Left ventricle myocardium inferior (tissue), 1 donor: ENCODE measurements around the gene JPT2. TPM values are rescaled to one million over a fixed set of nuclear protein-coding genes. Genes with fewer than 3 reads are reported as not detected.

ENCODE experiments used
- DNase-seq: peaks from one replicate; pipeline ENCODE4 v3.0.0-alpha.2; 2020
- H3K27ac ChIP-seq: fragments of 200-600 bp; replicated peaks from 2 replicates; pipeline ENCODE4 v1.8.0; 2021
- H3K27me3 ChIP-seq: fragments of 200-600 bp; 2 replicates; pipeline ENCODE4 v1.8.0; 2021; ENCODE audit warnings: low read depth
- H3K36me3 ChIP-seq: fragments of 200-600 bp; 2 replicates; pipeline ENCODE4 v1.8.0; 2021
- H3K4me1 ChIP-seq: fragments of 200-600 bp; 2 replicates; pipeline ENCODE4 v1.8.0; 2021
- H3K4me3 ChIP-seq: fragments of 200-600 bp; 2 replicates; pipeline ENCODE4 v1.8.0; 2021; ENCODE audit warnings: mild to moderate bottlenecking, moderate library complexity
- H3K9me3 ChIP-seq: fragments of 200-600 bp; replicated peaks from 2 replicates; pipeline ENCODE4 v1.8.0; 2021
- intact Hi-C: fragments of 100-400 bp; cut with micrococcal nuclease; formaldehyde crosslinking; loops from one replicate; pipeline ENCODE4 v1.11.0; 2022
- total RNA-seq: library from RNA; stranded (reverse); fragmentation: NEBNext Ultra II Directional; extraction: Animal tissue kit (Norgen Biotek cat#: 25700); gene quantifications from one replicate; pipeline ENCODE4 v1.2.1, GENCODE V29; 2021
- TF ChIP-seq, protein P1 (sequence below): fragments of 200-600 bp; IDR thresholded peaks from 2 replicates; pipeline ENCODE4 v1.8.0; 2021; ENCODE audit warnings: antibody characterized with exemption, mild to moderate bottlenecking, borderline replicate concordance
- donor health status: DM: no; HTN: yes; CAD: no; lungs with severe emphysema.

Gene JPT2
- total RNA-seq, 1 donor from 2014 or later, result 30.6 TPM

DNA sequence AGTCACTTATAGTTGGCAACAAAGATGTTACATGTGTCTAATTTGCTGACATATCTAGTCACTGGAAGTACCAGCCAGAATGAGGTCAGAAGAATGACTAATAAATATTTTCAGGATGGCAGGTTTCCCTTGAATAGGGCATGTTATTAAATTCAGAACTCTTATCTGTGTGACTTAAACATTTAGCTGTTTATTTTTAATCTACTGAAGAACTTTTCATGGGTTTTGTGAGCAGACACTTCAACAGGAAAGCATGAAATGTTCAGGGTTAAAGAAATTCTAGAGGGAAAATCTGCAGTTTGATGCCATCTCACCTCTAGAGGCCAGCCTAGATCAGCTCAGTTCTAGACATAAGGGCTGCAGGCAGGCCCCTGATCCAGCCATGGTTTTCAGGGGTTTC, 13.2 kb downstream of the JPT2 start:
- no peak for DNase-seq
- H3K4me3 ChIP-seq, result no peak overlapping the region
- TF ChIP-seq, protein P1, sequence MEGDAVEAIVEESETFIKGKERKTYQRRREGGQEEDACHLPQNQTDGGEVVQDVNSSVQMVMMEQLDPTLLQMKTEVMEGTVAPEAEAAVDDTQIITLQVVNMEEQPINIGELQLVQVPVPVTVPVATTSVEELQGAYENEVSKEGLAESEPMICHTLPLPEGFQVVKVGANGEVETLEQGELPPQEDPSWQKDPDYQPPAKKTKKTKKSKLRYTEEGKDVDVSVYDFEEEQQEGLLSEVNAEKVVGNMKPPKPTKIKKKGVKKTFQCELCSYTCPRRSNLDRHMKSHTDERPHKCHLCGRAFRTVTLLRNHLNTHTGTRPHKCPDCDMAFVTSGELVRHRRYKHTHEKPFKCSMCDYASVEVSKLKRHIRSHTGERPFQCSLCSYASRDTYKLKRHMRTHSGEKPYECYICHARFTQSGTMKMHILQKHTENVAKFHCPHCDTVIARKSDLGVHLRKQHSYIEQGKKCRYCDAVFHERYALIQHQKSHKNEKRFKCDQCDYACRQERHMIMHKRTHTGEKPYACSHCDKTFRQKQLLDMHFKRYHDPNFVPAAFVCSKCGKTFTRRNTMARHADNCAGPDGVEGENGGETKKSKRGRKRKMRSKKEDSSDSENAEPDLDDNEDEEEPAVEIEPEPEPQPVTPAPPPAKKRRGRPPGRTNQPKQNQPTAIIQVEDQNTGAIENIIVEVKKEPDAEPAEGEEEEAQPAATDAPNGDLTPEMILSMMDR, result peak; percentile 18
- H3K9me3 ChIP-seq, result no peaks in the 10 kb centered on the region
- peaks cover 82% of the 10 kb centered on the region for H3K36me3 ChIP-seq
- peak overlapping the region; percentile 42 for H3K27ac ChIP-seq
- H3K27me3 ChIP-seq, result no peaks in the 10 kb centered on the region
- intact Hi-C loops, result no loop called here
- peaks cover 9% of the 10 kb centered on the region for H3K4me1 ChIP-seq

DNA sequence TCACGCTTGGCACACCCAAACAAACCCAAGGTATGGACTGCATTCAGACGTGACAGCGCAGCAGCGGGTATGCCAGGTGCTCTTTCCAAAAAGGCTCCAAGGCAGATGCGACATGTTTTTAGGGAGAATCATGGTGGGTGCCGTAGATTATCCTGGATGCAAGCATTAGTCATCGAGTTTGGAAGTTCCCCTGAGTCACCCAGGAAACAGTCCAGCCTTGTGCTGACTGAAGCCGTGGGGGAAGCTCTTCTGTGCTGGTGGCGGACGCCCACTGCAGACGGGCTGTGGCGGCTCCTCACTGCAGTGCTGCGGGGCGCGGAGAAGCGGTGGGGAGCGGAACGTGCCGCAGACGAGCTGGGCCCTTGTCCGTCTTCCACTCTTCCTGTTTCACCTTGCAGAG, 13.9 kb downstream of the JPT2 start:
- intact Hi-C loops, result no loop called here
- H3K27me3 ChIP-seq, result no peaks in the 10 kb centered on the region
- TF ChIP-seq, protein P1, result no peak
- peaks cover 9% of the 10 kb centered on the region for H3K4me1 ChIP-seq
- no peak for DNase-seq
- H3K27ac ChIP-seq, result peak overlapping the region; percentile 42
- H3K36me3 ChIP-seq, result peaks cover 76% of the 10 kb centered on the region
- no peak overlapping the region for H3K4me3 ChIP-seq
- H3K9me3 ChIP-seq, result no peaks in the 10 kb centered on the region

DNA sequence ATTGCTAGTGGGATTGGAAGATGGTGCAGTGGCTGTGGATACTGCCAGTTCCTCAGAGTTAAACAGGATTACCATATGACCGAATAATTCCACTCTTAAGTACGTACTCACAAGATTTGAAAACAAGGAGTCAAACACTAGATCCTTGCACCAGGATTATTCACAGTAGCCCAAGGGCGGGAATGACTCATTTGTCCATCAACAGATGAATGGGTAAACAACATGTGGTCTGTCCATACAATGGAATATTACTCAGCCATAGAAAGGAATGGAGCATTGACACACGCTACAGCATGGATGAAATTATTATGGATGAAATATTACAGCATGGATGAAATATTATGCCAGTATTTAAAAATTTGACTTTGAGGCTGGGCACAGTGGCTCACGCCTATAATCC, 18.8 kb downstream of the JPT2 start:
- Histone ChIP-seq H3K9me3 (no peaks in the 10 kb centered on the region), H3K4me3 (no peak overlapping the region), H3K36me3 (peaks cover 72% of the 10 kb centered on the region), H3K4me1 (no peaks in the 10 kb centered on the region), H3K27me3 (no peaks in the 10 kb centered on the region), H3K27ac (no peak overlapping the region)
- no peak for DNase-seq
- TF ChIP-seq, protein P1, result no peak
- intact Hi-C loops, result no loop called here

DNA sequence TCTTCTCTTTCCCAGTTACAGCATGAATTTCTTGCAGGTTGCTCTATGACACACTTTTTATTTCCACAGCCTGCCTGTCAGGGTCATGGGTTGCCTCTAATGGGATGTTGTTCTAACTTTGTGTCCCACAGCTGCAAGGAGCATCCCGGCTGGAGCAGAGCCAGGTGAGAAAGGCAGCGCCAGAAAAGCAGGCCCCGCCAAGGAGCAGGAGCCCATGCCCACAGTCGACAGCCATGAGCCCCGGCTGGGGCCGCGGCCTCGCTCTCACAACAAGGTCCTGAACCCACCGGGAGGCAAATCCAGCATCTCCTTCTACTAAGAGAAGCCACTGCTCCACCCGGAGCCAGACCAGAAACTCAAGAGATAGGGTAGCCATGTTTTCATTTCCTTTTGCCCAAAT, 20.6 kb downstream of the JPT2 start:
- H3K36me3 ChIP-seq, result peaks cover 61% of the 10 kb centered on the region
- H3K27me3 ChIP-seq, result no peaks in the 10 kb centered on the region
- H3K9me3 ChIP-seq, result no peaks in the 10 kb centered on the region
- H3K4me3 ChIP-seq, result no peak overlapping the region
- H3K4me1 ChIP-seq, result no peaks in the 10 kb centered on the region
- intact Hi-C loops, result no loop called here
- DNase-seq, result no peak
- H3K27ac ChIP-seq, result no peak overlapping the region
- TF ChIP-seq, protein P1, result no peak

DNA sequence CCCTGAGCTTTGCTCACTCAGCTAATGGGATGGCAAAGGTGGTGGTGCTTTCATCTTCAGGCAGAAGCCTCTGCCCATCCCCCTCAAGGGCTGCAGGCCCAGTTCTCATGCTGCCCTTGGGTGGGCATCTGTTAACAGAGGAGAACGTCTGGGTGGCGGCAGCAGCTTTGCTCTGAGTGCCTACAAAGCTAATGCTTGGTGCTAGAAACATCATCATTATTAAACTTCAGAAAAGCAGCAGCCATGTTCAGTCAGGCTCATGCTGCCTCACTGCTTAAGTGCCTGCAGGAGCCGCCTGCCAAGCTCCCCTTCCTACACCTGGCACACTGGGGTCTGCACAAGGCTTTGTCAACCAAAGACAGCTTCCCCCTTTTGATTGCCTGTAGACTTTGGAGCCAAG, 22.2 kb downstream of the JPT2 start:
- no peak overlapping the region for H3K4me3 ChIP-seq
- H3K4me1 ChIP-seq, result peaks cover 7% of the 10 kb centered on the region
- DNase-seq, result no peak
- no peaks in the 10 kb centered on the region for H3K27me3 ChIP-seq
- peaks cover 46% of the 10 kb centered on the region for H3K36me3 ChIP-seq
- no peak overlapping the region for H3K27ac ChIP-seq
- TF ChIP-seq, protein P1, result no peak
- H3K9me3 ChIP-seq, result no peaks in the 10 kb centered on the region
- intact Hi-C loops, result no loop called here
